Stimulated activated CD4-positive, alpha-beta T cell treated with anti-CD3 and anti-CD28 coated beads, Interleukin-2, amount 100 ng/mL, for 24 hours (primary cell): ENCODE results near the gene CUX1.

Experiments used
- DNase-seq, 2 donors: peaks; one replicate each; pipeline ENCODE4 v3.0.0-alpha.2; 2020

The CUX1 gene

DNA sequence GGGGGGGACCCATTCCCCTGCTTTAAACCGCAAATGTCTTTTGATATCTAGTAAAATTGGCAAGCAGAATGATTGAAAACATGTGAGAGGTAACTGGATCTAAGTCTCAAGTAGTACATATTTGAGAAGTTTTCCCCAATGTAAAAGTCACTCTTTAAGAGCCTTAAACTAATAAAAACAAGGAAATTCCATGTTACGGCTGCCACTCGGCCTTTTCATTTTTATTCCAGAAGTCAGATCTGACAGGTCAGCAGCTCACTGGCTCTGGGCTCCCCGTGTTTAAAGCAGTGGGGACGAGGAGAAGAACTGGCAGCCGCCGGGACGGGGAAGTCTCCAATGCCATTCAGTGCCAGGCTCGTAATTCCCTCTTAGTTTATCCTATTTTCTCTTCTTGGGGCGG, 80.7 kb downstream of the CUX1 start:
- DNase-seq, result no peak

DNA sequence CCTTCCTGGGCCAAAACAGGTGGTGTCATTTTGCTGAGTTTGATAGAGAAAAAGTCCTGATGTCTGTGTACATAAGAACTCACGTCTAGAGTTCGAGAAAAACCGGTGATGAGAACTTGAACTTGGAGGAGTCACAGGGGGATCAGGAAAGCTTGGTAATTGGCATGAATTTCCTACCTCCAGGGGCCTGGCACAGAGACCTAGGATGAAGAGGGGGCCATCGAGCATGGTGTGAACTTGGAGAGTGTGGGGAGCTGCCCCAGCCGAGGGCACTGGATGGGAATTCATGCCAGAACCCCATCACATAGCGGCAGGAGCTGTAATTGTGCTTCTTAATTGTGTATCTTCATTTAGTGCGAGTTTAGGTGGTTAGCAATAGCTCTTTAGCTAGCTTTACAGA, 82.2 kb downstream of the CUX1 start:
- no peak for DNase-seq

DNA sequence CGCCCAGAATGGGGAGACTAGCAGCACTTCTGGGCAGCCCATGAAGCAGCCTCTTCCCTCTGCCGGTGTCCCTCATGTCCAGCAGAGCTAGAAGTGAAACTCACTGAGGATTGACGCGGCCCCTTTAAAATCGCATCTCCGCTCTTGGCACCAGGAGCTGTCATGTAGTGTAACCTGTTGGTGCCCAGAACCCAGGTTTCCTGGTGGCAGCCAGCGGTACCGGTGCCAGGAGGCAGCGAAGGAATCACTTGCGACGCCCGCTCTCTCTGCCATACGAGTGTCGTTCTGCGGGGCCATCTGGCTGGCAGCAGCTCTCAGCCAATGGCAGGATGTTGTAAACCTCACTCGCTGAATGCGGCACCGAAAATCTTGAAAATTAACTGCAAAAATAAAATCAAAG, 82.7 kb downstream of the CUX1 start:
- no peak for DNase-seq

DNA sequence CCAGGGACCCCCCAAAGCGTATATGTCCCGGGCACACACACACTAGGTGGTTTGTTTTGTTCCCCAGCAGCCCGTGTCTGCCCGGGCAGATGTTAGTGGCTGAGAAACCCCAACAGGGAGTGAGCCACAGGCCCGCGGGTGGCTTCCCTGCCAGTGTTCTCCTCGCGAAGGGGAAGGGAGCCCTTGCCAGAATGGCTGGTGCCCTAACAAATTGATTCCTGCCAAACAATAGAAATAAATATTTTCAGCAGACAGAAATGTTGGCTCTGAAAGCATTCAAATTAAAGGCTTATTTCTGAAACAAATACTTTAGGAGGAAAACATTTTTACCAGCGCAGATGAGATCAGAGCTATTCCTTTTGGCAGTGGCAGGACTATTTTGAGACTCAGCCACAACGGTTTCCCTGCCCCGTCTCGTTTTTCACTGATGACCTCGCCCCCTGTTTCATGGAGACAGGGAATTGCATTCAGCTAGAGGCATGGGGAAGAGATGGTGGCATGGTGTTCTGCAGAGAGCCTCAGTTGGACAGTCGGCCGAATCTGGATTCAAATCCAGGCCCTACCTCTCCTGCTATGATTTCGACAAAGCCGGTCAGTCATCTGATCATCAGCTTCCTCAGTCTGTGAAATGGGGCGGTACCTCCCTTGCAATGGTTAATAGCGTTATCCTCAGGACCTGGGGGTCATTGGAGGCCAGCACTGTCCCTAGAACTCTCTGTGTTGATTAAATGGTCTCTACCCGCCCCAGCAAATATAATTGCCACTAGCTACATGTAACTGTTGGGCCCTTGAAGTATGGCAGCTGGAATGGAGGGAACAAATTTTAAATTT, 84.5 kb downstream of the CUX1 start:
- DNase-seq, result no peak

DNA sequence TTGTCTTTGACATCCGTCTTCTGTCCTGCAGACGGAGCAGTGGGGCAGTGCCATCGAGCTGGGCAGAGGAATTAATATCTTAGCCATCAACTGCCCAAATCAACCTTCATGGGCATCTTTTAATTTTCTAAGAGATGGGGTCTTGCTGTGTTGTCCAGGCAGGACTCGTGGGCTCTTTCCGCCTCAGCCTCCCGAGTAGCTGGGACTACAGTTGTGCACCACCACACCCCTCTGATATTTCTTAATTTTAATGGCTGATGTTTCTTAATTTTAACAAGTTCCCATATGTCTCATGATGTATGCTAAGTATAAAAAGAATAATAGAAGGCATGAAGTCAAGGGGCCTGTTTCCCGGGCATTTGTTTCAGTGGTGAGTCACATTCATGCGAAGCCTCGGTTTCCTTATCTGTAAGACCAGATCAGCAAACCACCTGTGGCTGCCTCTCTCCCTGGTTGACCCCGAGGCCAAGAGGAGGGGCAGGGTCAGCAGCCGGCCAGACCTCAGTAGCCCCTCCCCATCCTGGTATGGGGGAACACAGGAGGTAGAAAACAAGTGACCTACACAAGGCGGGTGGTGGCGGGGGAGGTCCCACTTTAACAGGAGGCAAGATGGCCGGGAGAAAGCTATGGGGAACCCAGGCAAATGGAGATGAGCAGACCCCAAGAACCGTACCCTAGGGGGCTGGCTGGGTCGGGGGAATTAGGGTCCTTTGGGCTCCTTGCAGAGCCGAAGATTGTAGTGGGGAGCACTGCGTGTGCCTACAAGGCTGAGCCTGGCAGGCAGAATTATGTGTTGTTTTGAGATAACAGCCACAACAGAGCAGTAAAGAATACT, 85.5 kb downstream of the CUX1 start:
- DNase-seq, result no peak

DNA sequence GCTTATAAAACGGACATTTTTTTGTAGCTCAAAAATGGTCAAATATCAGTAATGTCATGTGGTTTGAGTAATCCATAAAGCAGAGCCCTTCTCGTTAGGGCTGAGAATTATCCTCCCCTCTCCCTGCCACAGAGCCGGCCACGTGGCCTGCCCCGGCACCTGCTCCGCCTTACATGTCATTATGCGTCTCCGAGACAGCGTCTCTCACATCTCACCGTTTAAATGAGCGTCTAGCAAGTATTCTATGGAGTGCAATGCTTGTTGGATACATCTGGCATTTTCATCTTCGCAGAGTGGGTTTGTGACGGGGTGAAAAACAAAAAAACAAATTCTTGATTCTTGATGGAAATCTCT, 86.1 kb downstream of the CUX1 start:
- no peak for DNase-seq

DNA sequence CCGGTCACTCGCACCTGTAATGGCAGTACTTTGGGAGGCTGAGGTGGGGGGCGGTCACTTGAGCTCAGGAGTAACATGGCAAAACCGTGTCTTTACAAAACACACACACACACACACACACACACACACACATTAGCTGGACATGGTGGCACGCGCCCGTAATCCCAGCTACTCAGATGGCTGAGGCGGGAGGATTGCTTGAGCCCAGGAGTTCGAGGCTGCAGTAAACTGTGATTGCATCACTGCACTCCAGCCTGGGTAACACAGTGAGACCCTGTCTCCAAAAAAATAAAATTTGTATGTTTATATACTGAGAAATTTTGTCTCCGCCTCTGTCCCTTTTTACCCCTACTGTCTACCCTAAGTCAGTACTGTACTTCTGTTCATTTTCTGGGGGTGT, 86.6 kb downstream of the CUX1 start:
- DNase-seq, result no peak

DNA sequence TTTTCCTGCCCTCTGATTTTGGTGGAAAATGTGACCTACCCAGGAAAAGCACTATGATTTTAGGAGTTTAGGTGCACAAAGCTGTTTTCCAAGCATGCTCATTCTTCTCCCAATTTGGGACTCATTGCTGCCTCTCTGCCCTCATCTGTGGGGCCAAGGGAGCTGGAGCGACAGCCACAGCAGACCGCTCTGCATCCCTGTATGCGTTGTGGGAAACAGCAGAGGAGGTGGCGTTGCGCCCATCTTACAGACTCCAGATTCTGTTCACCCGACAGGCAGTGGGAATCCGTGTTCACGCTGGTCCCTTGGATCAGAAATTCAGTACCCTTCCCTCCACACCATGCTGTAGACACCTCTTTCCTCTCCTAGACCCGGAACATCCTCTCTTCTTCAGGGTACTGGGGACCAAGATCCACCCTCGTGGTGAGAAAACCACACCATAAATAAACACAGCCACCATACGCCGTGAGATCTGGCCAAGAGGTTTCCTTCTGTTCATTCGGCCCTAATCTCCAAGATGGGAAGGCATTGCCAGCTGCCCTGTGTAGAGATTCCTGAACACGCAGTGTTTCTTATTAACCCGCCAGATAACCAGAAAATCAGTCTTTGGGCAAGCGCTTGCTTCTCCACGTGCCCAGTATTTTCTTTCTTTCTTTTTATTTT, 87.9 kb downstream of the CUX1 start:
- no peak for DNase-seq

DNA sequence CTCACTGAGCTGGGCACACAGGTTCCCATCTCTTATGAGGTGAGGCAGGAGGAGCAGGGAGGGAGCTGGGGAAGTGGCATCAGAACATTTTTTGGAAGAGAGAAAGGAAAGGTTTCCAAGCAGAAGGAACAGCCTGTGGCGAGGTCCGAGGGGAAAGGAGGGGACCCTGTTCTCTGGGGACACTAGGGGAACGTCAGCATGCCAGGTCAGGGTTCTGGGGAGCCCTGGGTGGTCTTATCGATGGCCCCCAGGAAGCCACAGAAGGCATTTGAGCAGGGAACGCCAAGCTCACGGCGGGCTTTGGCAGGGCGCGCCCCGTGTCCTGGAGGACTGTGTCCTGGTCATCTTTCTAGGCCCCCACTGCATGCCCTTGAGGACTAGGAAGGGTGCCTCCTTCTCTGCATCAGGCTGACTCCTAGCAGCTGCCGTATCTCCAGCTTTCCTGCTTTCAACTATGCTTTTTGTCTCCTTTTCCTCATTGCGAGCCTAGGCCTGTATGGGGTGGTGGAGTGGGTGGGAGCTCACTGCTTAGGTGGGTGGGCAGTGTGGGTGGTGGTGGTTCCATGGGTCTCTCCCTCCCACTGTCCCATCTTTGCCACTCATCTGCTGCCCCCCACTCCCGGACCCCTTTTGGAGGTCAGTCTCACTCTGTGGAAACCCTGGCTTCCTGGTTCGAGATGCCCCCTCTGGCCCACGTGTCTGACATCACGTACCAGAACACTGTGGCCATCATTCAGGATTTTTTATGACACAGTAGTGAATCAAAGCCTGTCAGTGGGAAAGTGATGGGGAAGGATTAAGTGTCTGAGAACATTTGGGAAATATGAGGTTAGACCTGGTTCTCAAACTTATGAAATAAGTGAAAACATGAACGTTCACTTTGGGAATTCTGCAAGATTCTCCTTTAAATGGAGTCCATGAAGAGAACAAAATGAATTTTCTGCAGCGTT, 89.1 kb downstream of the CUX1 start:
- DNase-seq, result no peak

DNA sequence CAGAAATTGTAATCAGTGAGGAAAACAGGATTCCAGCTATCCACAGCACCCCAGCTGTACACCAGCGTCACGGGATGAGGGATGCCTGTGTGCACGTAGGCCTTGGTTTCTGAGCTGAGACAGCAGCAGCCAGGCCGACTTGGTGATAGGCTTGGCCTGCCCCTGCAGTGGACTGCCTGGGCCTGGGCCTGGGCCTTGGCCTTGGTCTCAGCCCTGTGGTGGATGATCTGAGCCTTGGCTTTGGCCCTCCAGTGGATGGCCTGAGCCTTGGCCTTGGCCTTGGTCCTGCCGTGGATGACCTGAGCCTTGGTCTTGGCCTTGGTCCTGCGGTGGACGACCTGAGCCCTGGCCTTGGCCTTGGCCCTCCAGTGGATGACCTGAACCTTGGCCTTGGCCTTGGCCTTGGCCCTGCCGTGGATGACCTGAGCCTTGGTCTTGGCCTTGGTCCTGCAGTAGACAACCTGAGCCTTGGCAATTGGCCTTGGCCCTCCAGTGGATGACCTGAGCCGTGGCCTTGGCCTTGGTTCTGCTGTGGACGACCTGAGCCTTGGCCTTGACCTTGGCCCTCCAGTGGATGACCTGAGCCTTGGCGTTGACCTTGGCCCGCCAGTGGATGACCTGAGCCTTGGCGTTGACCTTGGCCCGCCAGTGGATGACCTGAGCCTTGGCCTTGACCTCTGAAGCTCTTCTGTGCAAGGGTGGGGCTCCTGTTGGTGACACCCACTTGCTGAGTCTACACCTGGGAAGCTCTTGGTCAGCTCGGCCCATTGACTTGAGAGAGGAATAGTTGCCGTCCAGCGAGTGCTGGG, 93.8 kb downstream of the CUX1 start:
- no peak for DNase-seq

DNA sequence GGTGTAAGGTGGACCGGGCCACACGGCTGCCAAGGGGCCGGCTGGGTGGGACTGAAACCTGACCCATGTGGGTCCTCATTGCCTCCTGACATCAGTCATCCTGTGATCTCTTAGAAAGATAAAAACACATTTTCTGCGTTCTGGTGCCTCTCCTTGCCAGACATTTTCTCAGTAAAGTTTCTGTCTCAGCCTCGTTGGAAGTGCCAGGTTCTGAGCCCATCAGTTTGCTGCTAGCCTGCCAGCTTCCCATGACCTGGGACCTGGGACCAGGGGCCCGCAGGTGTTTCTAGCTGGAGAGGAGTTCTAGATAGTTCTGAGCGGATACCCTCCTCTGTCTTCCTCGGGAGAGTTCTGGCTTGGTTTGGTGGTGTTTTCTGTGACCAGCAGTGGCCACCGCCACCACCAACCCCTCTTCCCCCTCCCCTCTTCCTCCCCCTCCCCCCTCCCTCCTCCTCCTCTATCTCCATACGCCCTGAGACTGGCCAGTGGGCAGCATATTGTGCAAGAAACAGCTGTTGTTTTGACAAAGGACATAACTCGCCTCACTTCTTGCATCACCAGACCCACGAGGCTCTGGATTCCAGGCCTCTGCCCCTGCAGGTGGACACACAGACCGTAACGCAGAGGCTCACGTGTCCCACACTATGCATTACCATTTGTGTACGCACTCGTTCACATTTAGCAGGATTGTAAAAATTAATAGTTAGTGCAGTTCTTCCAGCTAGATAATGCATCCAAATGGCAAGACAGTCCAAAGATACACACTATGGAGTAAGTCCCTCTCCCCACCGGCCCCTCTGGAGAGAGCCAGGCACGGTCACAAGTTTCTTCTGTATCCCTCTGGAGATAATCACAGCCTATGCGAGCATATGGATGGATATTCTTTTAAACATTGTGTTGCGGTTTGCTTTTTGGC, 94.6 kb downstream of the CUX1 start:
- no peak for DNase-seq

DNA sequence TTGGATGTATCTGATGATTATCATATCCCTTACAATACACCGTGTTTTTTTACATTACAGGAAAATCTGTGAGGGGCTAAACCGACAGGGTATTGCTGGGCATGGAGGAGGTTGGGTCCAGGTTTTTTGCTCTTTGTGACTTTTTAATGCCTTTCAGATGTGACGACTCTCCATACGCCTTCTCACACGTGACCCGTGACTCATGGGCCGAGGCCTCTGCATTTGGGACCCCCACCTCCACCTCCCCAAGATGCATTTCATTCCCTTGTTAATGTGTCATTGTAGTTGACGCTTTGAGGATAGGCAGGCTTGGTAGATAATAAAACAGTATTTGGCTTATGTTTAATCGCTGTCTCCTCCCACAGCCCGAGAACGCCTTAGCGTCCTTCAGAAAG, 95.3 kb downstream of the CUX1 start:
- no peak for DNase-seq

DNA sequence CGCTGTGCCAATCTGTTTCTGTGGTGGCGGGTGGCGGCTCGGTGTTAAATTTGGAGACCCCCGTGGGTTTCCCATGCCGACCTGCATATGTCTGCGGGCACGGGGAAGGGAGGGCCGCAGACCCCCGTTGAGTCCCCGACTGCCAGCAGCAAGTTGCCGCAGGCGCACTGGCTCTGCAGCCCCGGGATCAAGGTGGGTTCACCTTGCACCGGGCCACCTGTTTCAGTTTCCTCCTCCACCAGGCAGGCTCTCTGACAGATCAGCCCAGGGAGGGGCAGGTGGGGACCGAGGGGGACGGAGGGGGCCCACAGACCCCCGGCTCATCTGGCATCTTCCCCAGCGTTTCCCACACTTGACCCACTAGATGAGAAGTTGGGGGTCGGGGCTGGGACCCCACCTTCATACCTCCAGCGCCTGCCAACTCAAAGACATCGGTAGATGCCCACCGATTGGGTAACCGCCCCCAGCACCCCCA, 95.9 kb downstream of the CUX1 start:
- DNase-seq, result no peak

DNA sequence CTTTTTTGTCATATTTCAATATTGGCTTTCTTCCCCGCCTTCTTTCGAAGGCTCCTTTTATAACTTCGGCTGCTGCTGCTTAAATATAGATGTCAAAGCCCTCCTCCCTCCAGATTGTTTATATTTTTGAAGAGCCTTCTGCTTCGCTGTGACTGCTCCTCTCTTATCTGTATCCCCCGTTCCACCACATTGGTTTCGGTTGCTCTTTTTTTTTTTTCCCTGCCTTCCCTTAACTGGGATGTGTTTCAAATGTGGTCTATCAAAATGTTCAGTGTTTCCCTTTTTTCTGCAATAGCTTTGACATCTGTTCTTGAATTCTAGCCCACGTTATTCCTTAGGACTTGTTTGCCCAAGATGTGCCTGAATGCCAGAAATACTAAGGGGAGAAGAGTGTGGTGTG, 96.4 kb downstream of the CUX1 start:
- DNase-seq, result no peak

DNA sequence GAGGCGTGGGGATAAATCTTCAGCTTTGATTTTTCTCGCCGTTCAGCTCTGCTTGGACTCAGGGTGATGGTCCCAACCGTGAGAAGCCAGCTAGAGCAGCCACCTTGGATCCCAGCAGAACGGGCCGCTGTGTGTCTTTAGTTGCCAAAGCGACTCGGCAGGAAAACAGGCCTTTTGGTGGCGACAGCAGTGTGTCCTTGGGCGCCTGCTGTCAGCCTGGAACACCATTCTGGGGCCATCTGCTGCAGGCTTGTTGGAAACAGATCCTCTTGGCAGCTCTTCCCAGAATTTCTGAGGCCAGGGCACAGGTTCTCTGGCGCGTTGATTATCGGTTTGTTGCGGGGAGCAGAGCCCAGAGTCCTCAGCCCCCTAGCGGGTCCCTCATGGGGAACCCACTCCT, 97.6 kb downstream of the CUX1 start:
- no peak for DNase-seq

DNA sequence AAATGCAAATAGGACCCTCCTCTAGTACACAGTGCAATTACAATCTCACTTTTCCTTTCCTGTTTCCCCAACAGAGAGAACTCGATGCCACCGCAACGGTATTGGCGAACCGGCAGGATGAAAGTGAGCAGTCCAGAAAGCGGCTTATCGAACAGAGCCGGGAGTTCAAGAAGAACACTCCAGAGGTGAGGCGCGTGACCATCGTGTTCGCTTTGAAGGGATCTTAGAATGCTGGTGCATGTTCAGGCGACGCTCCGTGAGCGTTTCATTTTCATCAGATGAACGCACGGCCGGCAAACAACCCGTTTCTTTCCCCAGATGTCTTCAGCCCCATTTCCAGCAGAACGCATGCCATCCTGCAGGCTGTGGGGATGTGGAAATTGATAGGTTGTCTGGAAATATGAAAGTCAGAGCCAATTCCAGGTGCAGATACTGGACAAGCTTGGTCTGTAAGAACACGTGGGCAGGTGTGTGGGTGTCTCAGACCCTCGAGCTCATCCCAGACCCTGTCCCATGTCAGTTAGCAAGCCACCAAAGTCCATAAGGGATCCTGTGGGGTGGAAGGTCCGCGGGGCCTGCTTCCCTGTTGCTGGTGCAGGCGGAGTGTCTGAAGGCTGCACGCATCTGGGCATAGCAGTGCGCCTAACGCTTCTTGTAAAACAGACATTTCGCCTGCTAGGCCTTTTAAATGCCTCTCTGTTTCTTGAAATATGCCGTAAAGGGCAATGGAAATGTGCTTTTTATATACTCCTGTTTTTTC, 98.8 kb downstream of the CUX1 start:
- DNase-seq, result no peak

DNA sequence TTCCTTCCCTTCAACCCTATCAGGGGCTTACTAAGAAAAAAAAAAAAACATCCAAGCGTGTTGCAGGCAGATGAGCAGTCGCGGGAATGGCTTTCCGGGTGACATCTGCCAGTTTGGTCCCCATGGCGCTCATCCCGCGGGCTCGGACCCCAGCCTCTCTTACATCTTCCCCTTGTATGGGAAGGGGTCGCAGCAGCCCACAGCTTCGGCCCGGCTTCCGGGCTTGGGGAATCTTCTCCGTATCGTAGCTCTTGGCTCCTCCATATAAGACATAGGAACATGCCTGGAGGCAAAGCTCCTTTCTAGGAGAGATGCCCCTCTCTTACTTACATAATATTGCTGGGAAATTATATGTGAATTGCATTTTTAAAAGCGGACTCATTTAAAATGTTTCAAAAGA, 99.5 kb downstream of the CUX1 start:
- DNase-seq, result no peak

DNA sequence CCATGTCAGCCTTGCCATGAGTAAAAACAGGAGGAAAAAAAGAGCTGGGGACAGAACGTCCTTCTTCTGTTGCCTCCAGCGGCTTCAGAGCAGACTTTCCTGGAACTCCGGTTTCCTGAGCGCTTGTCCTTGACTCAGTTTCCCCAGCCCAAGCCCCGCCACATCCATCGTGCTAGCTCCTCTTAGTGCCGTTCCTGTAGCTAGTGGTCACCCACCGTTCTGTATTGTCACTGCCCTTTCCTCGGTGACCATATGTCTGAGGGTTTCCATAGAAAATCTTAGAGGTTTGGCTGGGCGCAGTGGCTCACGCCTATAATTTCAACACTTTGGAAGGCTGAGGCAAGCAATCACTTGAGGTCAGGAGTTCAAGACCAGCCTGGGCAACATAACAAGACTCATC, 100.1 kb downstream of the CUX1 start:
- DNase-seq, result no peak

DNA sequence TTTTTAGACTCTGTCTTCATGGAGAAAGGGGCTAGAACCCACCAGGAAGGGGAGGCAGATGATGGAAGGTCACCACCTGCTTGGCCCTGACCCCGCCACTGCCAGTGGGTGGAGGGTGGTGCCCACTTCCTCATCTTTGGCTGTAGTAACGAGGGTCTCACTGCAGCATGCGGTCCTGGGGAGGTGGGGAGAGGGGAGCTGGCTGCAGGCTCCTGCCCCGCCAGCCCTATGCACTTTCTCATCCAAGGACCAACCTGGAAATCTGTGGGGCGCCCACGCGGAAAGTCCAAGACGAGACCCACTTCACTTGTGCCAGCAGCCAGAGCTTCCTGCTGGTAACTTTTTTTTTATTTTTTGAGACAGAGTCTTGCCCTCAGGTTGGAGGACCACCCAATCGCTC, 101.0 kb downstream of the CUX1 start:
- no peak for DNase-seq
